GM19193 (cell line): ENCODE data around the gene USH1G.

Experiments
- POLR2A ChIP-seq: IDR thresholded peaks from 4 replicates; pipeline ENCODE4 v1.6.1; 2011; ENCODE audit not compliant: insufficient read depth, insufficient read length; ENCODE audit errors: extremely low read depth

USH1G gene

DNA sequence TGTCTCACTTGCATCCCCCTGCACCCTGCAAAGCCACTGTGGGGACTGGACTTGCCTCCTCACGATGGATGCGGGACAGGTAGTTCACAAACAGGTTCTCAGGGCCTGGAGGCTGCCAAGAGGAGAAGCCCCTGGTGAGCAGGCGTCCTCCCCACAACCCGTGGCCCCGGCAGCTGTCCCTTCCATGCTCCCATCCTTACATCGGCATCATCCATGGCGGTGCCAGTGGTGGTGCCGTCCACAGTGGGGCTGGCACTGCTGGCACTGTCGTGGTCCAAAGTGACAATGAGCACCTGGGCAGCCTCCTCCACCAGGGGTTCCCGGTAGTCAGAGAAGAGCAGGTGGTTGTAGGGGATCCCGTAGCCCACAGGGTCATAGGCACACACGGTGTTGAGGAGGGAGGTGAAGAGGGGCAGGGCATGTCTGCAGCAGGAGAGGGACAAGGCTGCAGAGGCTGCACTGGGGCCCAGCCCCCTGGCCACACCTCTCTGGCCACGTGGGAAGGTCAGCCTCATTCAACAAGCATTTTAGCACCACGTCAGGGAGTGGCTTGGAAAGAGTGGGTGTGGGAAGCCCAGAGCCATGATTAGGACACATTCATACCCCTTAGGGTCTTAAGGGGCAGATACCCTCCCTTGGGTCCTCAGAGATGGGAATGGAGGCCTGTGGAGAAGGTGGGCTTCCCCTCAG, 36.9 kb upstream of the USH1G start:
- no peak for TF ChIP-seq POLR2A

DNA sequence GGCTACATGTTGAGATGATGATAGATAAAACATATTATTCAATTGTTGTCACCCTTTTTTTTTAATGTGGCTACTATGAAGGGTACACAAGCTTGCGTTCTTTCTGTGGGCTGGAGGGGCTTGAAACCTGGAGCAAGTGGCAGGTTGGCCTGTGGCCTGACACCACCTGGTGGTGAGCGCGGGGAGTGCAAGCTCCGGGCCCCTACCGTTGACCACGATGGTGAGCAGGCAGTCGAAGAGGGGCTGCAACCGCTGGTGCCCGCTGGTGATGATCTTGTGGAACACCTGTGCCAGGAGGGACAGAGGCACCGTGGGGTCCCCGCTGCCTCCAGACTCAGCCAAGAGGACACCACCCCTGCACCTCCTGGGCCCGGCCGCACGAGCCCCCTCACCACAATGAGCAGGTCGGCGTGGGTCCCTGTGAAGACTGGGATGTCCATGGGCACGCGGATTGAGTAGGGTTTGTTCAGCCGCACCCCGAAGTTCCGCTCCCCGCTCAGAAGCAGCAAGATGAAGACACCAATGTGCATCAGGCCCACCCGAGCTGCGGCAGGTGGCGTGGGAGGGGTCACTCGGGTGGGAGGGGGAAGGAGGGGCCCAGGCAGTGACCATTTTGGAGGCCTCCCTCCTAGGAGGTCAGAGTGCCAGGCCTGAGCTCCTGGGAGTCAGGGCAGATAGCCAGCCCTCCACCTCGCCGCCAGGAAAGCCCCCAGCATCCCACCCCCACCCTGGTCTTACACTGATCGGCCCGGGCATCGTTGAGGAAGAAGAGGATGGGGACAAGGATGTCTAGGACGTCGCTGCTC, 35.1 kb upstream of the USH1G start:
- TF ChIP-seq POLR2A: no peak

DNA sequence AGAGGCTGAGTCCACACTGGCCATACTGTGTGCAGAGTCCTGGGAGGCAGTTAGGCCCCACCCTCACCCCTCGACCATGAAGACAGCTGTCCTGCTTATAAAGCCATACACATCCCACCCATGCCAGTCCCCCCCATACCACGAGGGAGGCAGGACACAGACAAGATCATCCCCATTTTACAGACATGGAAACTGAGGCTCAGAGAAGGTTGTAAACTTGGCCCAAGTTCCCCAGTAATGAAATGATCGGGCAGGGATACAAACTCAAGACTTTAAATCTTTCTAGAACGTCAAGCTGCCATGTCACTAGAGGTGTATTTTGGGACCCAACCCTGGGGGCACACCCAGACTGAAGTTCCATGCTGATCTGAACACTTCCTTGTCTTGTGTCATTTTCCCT, 33.0 kb upstream of the USH1G start:
- TF ChIP-seq POLR2A: no peak

DNA sequence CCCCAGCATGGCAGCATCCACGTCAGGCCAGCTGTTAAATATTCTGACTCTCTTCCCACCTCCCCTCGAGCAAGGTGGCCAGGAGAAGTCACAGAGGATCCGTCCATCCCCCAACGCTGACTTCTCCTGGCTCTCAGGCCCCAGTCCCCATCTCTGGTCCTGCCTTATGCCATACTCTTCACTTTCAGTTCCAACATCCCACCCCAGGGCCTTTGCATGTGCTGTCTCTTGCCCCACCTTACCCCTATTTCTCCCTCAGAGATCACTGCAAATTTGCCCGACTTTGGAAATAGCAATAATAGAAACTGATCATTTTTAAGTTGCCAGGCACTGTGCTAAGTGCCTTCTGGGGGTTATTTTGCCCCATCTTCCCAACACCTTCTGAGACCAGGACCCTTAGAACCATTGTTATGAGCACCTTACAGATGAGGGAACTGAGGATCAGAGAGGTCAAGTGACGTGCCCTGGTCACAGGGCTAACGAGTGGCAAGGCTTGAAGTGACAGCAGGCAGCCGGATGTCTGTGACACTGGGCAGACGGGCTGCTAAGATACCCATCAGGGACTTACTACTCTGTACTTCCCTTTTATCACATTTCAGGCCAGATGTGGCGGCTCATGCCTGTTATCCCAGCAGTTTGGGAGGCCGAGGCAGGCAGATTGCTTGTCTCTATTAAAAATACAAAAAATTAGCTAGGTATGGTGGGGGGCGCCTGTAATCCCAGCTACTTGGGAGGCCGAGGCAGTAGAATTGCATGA, 31.8 kb upstream of the USH1G start:
- no peak for TF ChIP-seq POLR2A

DNA sequence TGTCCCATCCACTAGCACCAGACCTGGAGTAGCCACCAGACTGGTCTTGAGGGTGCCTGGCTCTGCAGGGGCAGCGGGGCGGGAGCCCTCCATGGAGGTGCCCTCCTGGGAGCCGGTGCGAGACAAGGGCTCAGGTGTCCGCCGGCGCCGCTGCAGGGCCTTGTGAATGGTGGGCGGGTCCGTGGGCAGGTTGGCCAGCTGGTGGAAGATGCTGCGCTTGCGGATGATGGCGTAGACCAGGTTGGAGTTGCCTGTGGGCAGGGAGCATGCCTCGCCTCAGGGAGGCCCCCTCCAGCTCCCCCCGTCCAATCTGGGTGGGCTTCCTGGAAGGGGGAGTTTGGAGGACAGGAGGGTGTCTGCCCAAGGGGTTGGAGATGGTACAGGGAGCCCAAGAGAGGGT, 31.1 kb upstream of the USH1G start:
- no peak for TF ChIP-seq POLR2A

DNA sequence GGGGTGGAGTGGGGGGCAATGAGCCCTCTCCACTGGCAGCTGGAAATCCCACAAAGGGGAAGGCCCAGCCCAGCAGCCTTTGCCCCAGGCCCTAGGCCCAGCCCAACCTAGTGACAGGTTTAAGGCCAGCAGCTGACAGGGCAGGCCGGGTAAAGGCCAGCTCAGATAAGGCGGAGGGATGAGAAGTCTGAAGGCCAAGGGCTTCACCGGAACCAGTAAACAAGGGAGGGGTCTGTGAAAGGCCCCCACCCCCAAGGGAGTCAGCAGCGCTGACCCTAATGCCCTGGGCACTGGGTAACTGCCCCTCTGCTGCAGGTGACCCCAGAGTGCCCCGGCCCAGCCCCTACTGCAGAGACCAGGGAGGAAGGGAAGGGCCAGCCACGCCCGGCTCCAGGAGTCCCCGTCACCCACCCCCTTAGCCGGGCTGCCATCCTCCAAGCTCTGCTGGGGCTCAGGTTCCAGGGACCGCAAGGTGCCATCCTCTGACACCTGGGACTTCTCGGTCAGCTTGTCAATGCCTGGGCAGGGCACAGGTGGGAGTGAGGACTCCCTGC, 30.2 kb upstream of the USH1G start:
- TF ChIP-seq POLR2A: no peak

DNA sequence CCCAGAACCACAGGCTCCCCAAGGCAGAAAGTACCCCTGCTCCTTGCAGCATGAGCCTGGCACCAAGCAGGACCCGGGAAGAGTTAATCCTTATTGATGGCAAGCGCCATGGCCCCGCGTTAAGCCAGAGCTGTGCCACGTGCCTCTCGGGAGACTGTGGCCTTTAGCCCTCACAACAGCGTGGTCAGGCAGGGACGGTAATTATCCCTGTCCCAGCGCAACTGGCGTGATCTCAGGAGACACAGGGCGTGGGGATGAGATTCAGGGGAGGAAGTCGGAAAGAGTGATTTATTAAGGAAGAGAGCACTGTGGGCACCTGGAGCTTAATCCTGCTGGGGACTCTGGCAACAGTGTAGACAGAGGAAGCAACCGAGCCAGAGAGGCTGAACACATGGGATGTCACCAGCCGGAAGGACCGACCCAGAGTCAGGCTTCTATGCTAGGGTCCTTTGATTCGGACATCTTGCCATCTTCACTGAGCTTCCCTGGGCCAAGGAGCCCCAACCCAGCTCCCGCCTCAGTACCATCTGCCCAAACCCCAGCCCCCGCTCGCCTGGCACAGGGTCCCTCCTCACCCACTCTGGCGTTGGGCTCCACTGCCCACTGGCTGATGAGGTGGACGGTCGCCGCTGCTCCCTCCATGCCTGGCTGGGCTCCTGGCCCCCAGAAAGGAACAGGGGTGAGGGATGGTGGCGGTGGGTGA, 29.5 kb upstream of the USH1G start:
- no peak for TF ChIP-seq POLR2A

DNA sequence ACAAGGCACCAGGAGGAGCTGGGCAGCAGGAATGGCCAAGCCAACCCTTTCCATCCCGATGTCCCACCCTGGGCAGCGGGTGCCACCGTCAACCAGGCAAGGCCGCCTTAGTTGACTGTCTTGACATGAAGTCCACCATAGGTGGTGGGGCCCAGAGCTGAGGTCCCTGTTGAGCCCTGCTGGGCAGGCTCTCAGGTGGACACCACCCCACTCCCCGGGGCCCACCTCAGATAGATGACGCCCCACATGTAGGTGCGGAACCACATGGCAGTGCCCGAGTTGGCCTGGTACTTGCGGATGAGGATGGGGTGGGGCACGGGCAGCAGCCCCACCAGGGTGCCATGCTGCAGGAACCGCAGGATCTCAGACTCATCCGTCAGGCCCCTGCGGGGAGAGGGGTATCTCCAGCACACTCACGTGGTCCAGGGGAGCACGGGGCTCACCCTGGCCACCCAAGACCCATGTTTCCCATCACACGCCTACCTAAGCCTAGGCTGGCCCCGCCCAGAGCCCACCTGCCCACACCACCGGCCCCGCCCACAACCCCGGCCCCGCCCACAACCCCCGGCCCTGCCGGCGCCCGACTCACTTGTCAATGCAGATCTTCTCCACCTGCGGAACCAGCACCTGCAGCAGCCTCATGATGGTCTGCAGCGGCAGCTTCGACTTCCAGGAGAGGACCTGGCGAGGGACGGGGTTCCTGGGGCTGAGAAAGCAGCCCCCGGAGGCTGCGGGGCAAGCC, 28.8 kb upstream of the USH1G start:
- TF ChIP-seq POLR2A: no peak

DNA sequence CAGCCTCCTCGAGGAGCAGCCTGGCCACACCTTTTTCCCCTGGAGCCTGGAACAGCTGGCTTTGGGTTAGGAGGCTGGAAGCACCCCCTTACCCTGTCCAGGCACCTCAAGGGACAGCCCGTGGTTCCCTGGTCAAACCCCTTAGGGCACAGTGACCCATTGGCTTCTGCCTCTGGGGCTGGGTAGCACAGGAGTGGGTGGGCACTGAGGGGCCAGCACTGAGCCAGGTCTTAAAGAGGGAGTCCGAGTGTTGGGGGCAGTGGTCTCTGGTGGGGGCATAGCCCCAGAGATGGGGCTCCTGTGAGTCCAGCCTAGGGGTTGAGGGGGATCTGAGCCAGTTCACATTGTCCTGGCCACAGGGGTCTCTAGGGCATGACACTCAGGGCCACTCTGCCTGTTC, 28.0 kb upstream of the USH1G start:
- no peak for TF ChIP-seq POLR2A

DNA sequence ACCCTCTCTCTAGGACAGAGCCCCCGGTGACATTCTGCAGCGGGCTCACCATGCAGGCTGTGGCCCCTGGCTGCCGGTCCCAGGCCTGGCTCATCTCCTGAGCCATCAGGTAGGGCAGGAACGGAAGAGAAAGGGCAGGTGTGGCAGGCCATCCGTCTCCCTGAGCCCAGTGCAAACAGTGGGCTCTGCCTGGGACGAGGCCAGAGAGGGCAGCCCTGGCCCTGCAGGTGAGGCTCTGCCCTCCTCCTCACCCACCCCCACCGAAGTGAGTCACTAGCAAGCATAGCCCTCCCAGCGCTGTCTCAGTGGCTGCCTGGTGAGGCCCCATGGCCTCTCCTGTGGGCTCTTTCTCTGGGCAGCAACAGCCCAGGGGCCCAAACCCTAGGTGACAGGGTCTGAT, 27.2 kb upstream of the USH1G start:
- no peak for TF ChIP-seq POLR2A

DNA sequence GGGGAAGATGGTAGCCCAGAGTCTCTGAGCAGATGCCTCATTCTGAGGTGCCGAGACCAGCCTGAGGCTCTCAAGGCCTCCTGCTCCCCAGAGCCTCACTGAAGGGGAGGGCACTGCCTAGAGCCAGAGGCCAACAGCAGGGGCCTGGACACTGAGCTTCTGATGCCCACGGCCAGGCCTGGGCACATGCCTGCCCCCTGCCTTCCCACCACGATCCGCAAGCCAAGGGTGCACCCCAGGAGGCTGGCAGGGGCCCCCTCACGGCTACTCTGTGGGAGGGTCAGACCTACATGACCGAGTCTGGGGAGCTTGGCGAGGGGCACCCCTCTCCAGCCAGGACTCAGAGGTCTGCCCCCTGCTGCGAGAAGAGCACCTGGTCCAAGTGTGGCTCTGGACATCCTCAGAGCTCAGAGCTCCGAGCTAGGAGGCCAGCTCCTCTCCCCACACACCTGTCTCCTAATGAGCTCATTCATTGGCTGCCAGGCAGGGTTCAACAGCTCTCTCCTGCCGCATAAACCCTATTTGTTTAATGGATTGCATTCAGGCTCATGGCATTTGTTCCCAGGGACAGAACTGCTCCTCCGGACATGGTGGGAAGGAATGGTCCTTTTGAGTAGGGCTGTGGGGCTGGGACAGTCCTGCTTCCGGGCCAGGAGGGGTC, 26.5 kb upstream of the USH1G start:
- TF ChIP-seq POLR2A: no peak

DNA sequence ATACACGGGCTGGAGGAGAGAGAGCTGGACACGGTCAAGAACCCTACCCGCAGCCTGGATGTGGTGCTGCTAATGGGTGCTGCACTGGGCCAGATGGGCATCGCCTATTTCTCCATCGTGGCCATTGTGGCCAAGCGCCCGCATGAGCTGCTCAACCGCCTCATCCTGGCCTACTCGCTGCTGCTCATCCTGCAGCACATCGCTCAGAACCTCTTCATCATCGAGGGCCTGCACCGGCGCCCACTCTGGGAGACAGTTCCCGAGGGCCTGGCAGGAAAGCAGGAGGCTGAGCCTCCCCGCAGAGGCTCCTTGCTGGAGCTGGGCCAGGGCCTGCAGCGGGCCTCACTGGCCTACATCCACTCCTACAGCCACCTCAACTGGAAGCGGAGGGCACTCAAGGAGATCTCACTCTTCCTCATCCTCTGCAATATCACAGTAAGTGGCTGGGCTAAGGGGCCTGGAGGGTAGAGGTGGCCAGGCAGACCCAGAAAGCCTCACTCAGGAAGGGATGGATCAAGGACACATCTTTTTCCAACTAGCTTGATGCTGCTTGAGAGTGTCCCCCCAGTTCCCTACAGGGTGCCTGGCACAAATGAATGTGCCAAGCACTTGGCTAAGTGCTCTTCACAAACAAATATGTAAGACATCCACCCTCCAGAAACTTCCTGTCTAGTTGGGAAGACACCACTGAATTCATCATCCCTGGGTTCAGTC, 24.1 kb upstream of the USH1G start:
- no peak for TF ChIP-seq POLR2A

DNA sequence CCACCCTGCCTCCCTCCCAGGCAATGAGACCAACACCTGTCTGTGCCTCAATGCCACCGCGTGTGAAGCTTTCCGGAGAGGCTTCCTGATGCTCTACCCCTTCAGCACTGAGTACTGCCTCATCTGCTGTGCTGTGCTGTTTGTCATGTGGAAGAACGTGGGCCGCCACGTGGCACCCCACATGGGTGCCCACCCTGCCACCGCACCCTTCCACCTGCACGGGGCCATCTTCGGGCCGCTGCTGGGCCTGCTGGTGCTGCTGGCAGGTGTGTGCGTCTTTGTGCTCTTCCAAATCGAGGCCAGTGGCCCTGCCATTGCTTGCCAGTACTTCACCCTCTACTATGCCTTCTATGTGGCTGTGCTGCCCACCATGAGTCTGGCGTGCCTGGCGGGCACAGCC, 23.6 kb upstream of the USH1G start:
- TF ChIP-seq POLR2A: no peak
